ENCODE results near the gene G6PC2.

The G6PC2 gene

DNA sequence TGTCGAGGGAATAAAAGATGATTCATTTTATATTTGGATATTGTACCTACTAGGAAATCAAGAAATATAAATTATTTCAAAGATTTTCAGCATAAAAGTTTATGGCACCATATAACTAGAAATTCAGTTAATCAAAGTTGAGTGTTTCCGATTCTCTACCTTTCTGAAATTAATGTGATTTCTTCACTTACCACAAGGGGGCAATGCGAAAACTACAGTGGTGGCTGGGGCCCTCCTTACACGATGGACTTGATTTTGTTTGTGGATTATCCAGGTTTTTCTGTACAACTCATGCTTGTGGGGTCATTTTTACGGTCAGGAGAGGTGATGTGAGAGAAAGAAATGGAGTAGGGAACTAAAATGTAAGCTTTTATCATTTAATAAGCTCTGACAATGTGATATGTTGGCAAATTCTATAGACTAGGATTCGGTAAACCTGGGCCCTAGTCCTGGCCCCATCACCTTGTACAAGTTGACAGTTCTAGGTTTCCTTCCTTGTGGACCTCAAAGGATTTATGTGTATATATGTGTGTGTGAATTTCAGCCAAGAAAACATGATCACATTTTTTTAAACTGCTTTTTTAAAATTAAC lies 47.6 kb downstream of the G6PC2 start:
- peaks cover 6% of the 10 kb centered on the region; the same call in 1 of the 2 replicates for H3K9me3 ChIP-seq (ENCODE audit: control insufficient read depth, insufficient read depth, low read length)
- no peaks in the 10 kb centered on the region for H3K4me1 ChIP-seq (ENCODE audit: control insufficient read depth, insufficient read depth, low read length)
- H3K36me3 ChIP-seq (ENCODE audit: control insufficient read depth, insufficient read depth, low read length): no peaks in the 10 kb centered on the region
- H3K9ac ChIP-seq (ENCODE audit: low read depth, low read length): no peak overlapping the region
- H3K4me3 ChIP-seq (ENCODE audit: low read depth, low read length): no peak overlapping the region
- H3K27me3 ChIP-seq (ENCODE audit: control insufficient read depth, insufficient read depth, low read length): no peaks in the 10 kb centered on the region
- H3K27ac ChIP-seq (ENCODE audit: low read depth, low read length): no peak overlapping the region

DNA sequence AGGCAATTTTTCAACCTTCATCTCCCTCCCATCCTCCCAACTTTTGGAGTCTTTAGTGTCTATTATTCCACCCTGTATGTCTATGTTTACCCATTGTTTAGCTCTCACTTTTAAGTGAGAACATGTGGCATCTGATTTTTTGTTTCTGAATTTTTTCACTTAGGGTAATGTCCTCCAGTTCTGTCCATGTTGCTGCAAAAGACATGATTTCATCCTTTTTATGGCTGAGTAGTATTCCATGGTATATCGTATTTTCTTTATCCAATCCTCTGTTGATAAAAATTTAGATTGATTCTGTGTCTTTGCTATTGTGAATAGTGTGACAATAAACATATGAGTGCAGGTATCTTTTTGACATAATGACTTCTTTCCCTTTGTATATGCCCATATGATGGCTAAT lies 48.2 kb downstream of the G6PC2 start:
- no peak overlapping the region for H3K4me3 ChIP-seq (ENCODE audit: low read depth, low read length)
- H3K9me3 ChIP-seq (ENCODE audit: control insufficient read depth, insufficient read depth, low read length): peaks cover 6% of the 10 kb centered on the region; the same call in 1 of the 2 replicates
- H3K27me3 ChIP-seq (ENCODE audit: control insufficient read depth, insufficient read depth, low read length): no peaks in the 10 kb centered on the region
- no peak overlapping the region for H3K9ac ChIP-seq (ENCODE audit: low read depth, low read length)
- H3K27ac ChIP-seq (ENCODE audit: low read depth, low read length): no peak overlapping the region
- no peaks in the 10 kb centered on the region for H3K36me3 ChIP-seq (ENCODE audit: control insufficient read depth, insufficient read depth, low read length)
- no peaks in the 10 kb centered on the region for H3K4me1 ChIP-seq (ENCODE audit: control insufficient read depth, insufficient read depth, low read length)

DNA sequence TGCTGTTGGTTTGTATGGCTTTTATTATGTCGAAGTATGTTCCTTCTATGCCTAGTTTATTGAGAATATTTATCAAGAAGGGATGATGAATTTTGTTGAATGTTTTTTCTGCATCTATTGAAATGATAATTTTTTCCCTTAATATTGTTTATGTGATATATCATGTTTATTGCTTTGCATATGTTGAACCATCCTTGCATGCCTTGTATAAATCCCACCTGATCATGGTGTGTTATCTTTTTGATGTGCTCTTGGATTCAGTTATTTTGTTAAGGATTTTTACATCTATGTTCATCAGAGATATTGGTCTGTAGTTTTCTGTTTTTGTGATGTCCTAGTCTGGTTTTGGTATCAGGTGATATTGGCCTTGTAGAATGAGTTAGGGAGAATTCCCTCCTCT lies 50.8 kb downstream of the G6PC2 start:
- peaks cover 6% of the 10 kb centered on the region; the same call in 1 of the 2 replicates for H3K9me3 ChIP-seq (ENCODE audit: control insufficient read depth, insufficient read depth, low read length)
- H3K27ac ChIP-seq (ENCODE audit: low read depth, low read length): no peak overlapping the region
- no peaks in the 10 kb centered on the region for H3K4me1 ChIP-seq (ENCODE audit: control insufficient read depth, insufficient read depth, low read length)
- no peaks in the 10 kb centered on the region for H3K27me3 ChIP-seq (ENCODE audit: control insufficient read depth, insufficient read depth, low read length)
- H3K4me3 ChIP-seq (ENCODE audit: low read depth, low read length): no peak overlapping the region
- no peaks in the 10 kb centered on the region for H3K36me3 ChIP-seq (ENCODE audit: control insufficient read depth, insufficient read depth, low read length)
- H3K9ac ChIP-seq (ENCODE audit: low read depth, low read length): no peak overlapping the region

- no peak overlapping the region for H3K27ac ChIP-seq (ENCODE audit: low read depth, low read length)
- peaks cover 6% of the 10 kb centered on the region; the same call in 1 of the 2 replicates for H3K9me3 ChIP-seq (ENCODE audit: control insufficient read depth, insufficient read depth, low read length)
- no peaks in the 10 kb centered on the region for H3K36me3 ChIP-seq (ENCODE audit: control insufficient read depth, insufficient read depth, low read length)
- H3K4me1 ChIP-seq (ENCODE audit: control insufficient read depth, insufficient read depth, low read length): no peaks in the 10 kb centered on the region
- H3K9ac ChIP-seq (ENCODE audit: low read depth, low read length): no peak overlapping the region
- no peak overlapping the region for H3K4me3 ChIP-seq (ENCODE audit: low read depth, low read length)
- H3K27me3 ChIP-seq (ENCODE audit: control insufficient read depth, insufficient read depth, low read length): no peaks in the 10 kb centered on the region
Observed at GRCh38 chr2:168952424-168952823, 51.3 kb downstream of the G6PC2 start.

- Histone ChIP-seq H3K27me3 (ENCODE audit: control insufficient read depth, insufficient read depth, low read length) (no peaks in the 10 kb centered on the region), H3K36me3 (ENCODE audit: control insufficient read depth, insufficient read depth, low read length) (no peaks in the 10 kb centered on the region), H3K27ac (ENCODE audit: low read depth, low read length) (no peak overlapping the region), H3K9ac (ENCODE audit: low read depth, low read length) (no peak overlapping the region), H3K4me1 (ENCODE audit: control insufficient read depth, insufficient read depth, low read length) (no peaks in the 10 kb centered on the region), H3K4me3 (ENCODE audit: low read depth, low read length) (no peak overlapping the region), H3K9me3 (ENCODE audit: control insufficient read depth, insufficient read depth, low read length) (peaks cover 6% of the 10 kb centered on the region; the same call in 1 of the 2 replicates)
Observed at GRCh38 chr2:168954256-168954655, 53.2 kb downstream of the G6PC2 start.

DNA sequence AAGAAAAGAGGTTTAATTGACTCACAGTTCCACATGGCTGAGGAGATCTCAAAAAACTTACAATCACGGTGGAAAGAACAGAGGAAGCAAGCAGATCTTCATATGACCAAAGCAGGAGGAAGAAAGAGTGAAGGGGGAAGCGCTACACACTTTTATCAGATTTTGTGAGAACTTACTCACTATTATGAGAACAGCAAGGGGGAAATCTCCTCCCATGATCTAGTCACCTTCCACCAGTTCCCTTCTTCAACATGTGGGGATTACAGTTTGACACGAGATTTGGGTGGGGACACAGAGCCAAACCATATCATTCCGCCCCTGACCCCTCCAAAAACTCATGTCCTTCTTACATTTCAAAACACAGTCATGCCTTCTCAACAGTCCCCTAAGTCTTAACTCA lies 54.2 kb downstream of the G6PC2 start:
- Histone ChIP-seq H3K9ac (ENCODE audit: low read depth, low read length) (no peak overlapping the region), H3K27ac (ENCODE audit: low read depth, low read length) (no peak overlapping the region)

GRCh38 chr2:168956392-168956791 lies 55.3 kb downstream of the G6PC2 start:
- H3K4me1 ChIP-seq (ENCODE audit: control insufficient read depth, insufficient read depth, low read length): no peaks in the 10 kb centered on the region
- no peaks in the 10 kb centered on the region for H3K27me3 ChIP-seq (ENCODE audit: control insufficient read depth, insufficient read depth, low read length)
- H3K4me3 ChIP-seq (ENCODE audit: low read depth, low read length): no peak overlapping the region
- H3K9ac ChIP-seq (ENCODE audit: low read depth, low read length): no peak overlapping the region
- H3K27ac ChIP-seq (ENCODE audit: low read depth, low read length): no peak overlapping the region
- no peaks in the 10 kb centered on the region for H3K36me3 ChIP-seq (ENCODE audit: control insufficient read depth, insufficient read depth, low read length)
- peaks cover 6% of the 10 kb centered on the region; the same call in 1 of the 2 replicates for H3K9me3 ChIP-seq (ENCODE audit: control insufficient read depth, insufficient read depth, low read length)

More for the DNA sequence above, 54.2 kb downstream of the G6PC2 start:
- H3K4me1 ChIP-seq (ENCODE audit: control insufficient read depth, insufficient read depth, low read length): no peaks in the 10 kb centered on the region
- no peaks in the 10 kb centered on the region for H3K27me3 ChIP-seq (ENCODE audit: control insufficient read depth, insufficient read depth, low read length)
- H3K4me3 ChIP-seq (ENCODE audit: low read depth, low read length): no peak overlapping the region
- no peaks in the 10 kb centered on the region for H3K36me3 ChIP-seq (ENCODE audit: control insufficient read depth, insufficient read depth, low read length)
- peaks cover 6% of the 10 kb centered on the region; the same call in 1 of the 2 replicates for H3K9me3 ChIP-seq (ENCODE audit: control insufficient read depth, insufficient read depth, low read length)

Measured in HUES48 (cell line).